ENCODE results near the gene ENAH.
A peak's percentile ranks its signal among the peaks of the same experiment; 100 is the strongest.
"Not testable (repeated sequence)": the region's sequence is repeated elsewhere in the genome, so short reads cannot be mapped to it uniquely, and the experiment has no call there.

The ENAH gene

GRCh38 chr1:225670806-225671733 lies 18.1 kb upstream of the ENAH start:
- H3K36me3 ChIP-seq (ENCODE audit: control insufficient read depth, insufficient read depth, low read length): no peaks in the 10 kb centered on the region
- no peaks in the 10 kb centered on the region for H3K9me3 ChIP-seq (ENCODE audit: control insufficient read depth, insufficient read depth, low read length)
- H3K4me3 ChIP-seq (ENCODE audit: low read depth, low read length): no peak overlapping the region
- no peaks in the 10 kb centered on the region for H3K27me3 ChIP-seq (ENCODE audit: control insufficient read depth, insufficient read depth, low read length)
- H3K27ac ChIP-seq (ENCODE audit: low read depth, low read length): no peak overlapping the region
- no peaks in the 10 kb centered on the region for H3K4me1 ChIP-seq (ENCODE audit: control insufficient read depth, insufficient read depth, low read length)
- no peak overlapping the region for H3K9ac ChIP-seq (ENCODE audit: low read depth, low read length)

DNA sequence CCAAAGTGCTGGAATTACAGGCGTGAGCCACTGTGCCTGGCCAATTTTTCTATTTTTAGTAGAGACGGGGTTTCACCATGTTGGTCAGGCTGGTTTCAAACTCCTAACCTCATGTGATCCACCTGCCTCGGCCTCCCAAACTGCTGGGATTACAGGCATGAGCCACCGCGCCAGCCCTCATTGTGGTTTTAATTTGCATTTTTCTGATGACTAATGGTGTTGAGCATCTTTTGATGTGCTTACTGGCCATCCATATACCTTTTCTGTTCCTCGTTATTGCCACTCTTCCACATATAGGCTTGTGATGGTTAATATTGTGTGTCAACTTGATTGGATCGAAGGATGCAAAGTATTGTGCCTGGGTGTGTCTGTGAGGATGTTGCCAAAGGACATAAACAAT lies 17.4 kb upstream of the ENAH start:
- Histone ChIP-seq H3K9me3 (ENCODE audit: control insufficient read depth, insufficient read depth, low read length) (no peaks in the 10 kb centered on the region), H3K4me1 (ENCODE audit: control insufficient read depth, insufficient read depth, low read length) (no peaks in the 10 kb centered on the region), H3K27ac (ENCODE audit: low read depth, low read length) (no peak overlapping the region), H3K4me3 (ENCODE audit: low read depth, low read length) (no peak overlapping the region), H3K27me3 (ENCODE audit: control insufficient read depth, insufficient read depth, low read length) (no peaks in the 10 kb centered on the region), H3K36me3 (ENCODE audit: control insufficient read depth, insufficient read depth, low read length) (no peaks in the 10 kb centered on the region), H3K9ac (ENCODE audit: low read depth, low read length) (no peak overlapping the region)

DNA sequence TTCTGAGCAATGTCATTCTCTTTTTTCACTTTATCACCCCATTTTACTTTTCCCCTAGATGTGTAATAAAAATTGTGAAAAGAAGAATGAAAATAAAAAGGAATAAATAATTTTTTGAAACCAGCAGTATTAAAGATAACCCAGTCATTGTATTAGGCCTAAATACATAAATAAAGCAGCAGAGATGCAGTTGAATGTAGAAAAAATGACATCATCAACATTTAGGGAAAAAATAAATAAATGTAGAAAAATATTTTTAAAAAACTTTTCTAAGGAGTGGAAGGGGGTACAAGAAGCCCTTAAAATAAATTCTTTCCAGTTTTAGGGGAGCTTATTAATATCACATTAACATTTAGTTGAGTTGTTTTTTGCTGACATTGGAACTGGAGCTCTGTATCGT lies 15.3 kb upstream of the ENAH start:
- Histone ChIP-seq H3K9me3 (ENCODE audit: control insufficient read depth, insufficient read depth, low read length) (no peaks in the 10 kb centered on the region), H3K4me3 (ENCODE audit: low read depth, low read length) (no peak overlapping the region), H3K27ac (ENCODE audit: low read depth, low read length) (no peak overlapping the region), H3K27me3 (ENCODE audit: control insufficient read depth, insufficient read depth, low read length) (no peaks in the 10 kb centered on the region), H3K36me3 (ENCODE audit: control insufficient read depth, insufficient read depth, low read length) (no peaks in the 10 kb centered on the region), H3K9ac (ENCODE audit: low read depth, low read length) (no peak overlapping the region), H3K4me1 (ENCODE audit: control insufficient read depth, insufficient read depth, low read length) (no peaks in the 10 kb centered on the region)

GRCh38 chr1:225667362-225667761 lies 14.4 kb upstream of the ENAH start:
- Histone ChIP-seq H3K27ac (ENCODE audit: low read depth, low read length) (no peak overlapping the region), H3K9me3 (ENCODE audit: control insufficient read depth, insufficient read depth, low read length) (no peaks in the 10 kb centered on the region), H3K27me3 (ENCODE audit: control insufficient read depth, insufficient read depth, low read length) (no peaks in the 10 kb centered on the region), H3K4me1 (ENCODE audit: control insufficient read depth, insufficient read depth, low read length) (no peaks in the 10 kb centered on the region), H3K36me3 (ENCODE audit: control insufficient read depth, insufficient read depth, low read length) (no peaks in the 10 kb centered on the region), H3K9ac (ENCODE audit: low read depth, low read length) (no peak overlapping the region), H3K4me3 (ENCODE audit: low read depth, low read length) (no peak overlapping the region)

- Histone ChIP-seq H3K9ac (ENCODE audit: low read depth, low read length) (no peak overlapping the region), H3K36me3 (ENCODE audit: control insufficient read depth, insufficient read depth, low read length) (no peaks in the 10 kb centered on the region), H3K4me1 (ENCODE audit: control insufficient read depth, insufficient read depth, low read length) (no peaks in the 10 kb centered on the region), H3K27ac (ENCODE audit: low read depth, low read length) (no peak overlapping the region), H3K4me3 (ENCODE audit: low read depth, low read length) (no peak overlapping the region), H3K9me3 (ENCODE audit: control insufficient read depth, insufficient read depth, low read length) (no peaks in the 10 kb centered on the region), H3K27me3 (ENCODE audit: control insufficient read depth, insufficient read depth, low read length) (no peaks in the 10 kb centered on the region)
These were observed 13.6 kb upstream of the ENAH start for GRCh38 chr1:225666495-225666894.

GRCh38 chr1:225664762-225665161 lies 11.8 kb upstream of the ENAH start:
- Histone ChIP-seq H3K4me3 (ENCODE audit: low read depth, low read length) (no peak overlapping the region), H3K9ac (ENCODE audit: low read depth, low read length) (no peak overlapping the region), H3K4me1 (ENCODE audit: control insufficient read depth, insufficient read depth, low read length) (no peaks in the 10 kb centered on the region), H3K27ac (ENCODE audit: low read depth, low read length) (no peak overlapping the region), H3K9me3 (ENCODE audit: control insufficient read depth, insufficient read depth, low read length) (no peaks in the 10 kb centered on the region), H3K27me3 (ENCODE audit: control insufficient read depth, insufficient read depth, low read length) (no peaks in the 10 kb centered on the region), H3K36me3 (ENCODE audit: control insufficient read depth, insufficient read depth, low read length) (no peaks in the 10 kb centered on the region)

DNA sequence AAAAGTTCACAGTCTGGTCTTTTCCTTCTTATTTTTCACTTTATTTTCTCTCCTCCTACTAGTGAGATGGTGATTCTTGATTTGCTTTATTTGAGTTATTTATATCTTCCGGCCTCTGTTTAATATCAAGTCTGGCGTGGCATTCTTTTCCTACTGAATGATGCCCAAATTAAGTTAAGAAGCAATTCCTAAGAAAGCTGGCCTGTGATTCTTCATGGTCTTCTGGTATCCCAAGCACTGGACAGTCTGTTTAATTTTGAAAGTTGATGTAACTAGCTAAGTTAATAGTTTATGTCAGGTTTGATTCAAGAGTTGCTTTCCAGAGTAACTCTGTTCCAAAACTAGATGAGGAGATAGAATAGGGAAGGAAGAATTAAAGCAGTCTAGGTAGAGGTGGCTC lies 9.2 kb upstream of the ENAH start:
- H3K36me3 ChIP-seq (ENCODE audit: control insufficient read depth, insufficient read depth, low read length): no peaks in the 10 kb centered on the region
- no peaks in the 10 kb centered on the region for H3K27me3 ChIP-seq (ENCODE audit: control insufficient read depth, insufficient read depth, low read length)
- no peak overlapping the region for H3K9ac ChIP-seq (ENCODE audit: low read depth, low read length)
- H3K4me1 ChIP-seq (ENCODE audit: control insufficient read depth, insufficient read depth, low read length): no peaks in the 10 kb centered on the region
- H3K4me3 ChIP-seq (ENCODE audit: low read depth, low read length): no peak overlapping the region
- no peaks in the 10 kb centered on the region for H3K9me3 ChIP-seq (ENCODE audit: control insufficient read depth, insufficient read depth, low read length)
- no peak overlapping the region for H3K27ac ChIP-seq (ENCODE audit: low read depth, low read length)

GRCh38 chr1:225660544-225660946 lies 7.6 kb upstream of the ENAH start:
- Histone ChIP-seq H3K9me3 (ENCODE audit: control insufficient read depth, insufficient read depth, low read length) (no peaks in the 10 kb centered on the region), H3K27me3 (ENCODE audit: control insufficient read depth, insufficient read depth, low read length) (no peaks in the 10 kb centered on the region), H3K36me3 (ENCODE audit: control insufficient read depth, insufficient read depth, low read length) (no peaks in the 10 kb centered on the region), H3K4me1 (ENCODE audit: control insufficient read depth, insufficient read depth, low read length) (0 out of 2 replicates have a peak, but pooled peaks cover 2% of the 10 kb centered on the region), H3K9ac (ENCODE audit: low read depth, low read length) (no peak overlapping the region), H3K4me3 (ENCODE audit: low read depth, low read length) (no peak overlapping the region), H3K27ac (ENCODE audit: low read depth, low read length) (no peak overlapping the region)

DNA sequence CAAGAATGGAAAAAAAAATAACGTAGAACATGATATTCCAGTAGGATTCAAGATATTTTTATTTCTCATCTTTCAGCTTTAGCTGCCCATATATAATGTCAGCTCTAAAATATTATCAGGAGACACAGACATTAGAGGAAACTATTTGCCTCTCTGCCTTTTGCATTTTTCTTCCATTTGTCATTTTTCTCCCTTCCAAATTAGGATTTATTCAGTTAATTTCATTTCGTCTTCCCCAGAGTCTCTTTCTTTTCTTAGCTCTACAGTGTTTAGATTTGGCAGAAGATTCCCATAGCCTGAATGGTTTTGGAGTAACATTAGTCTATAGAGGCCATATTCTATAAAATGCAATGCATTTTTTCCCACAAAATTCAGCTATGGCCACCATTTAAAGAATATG lies 5.1 kb upstream of the ENAH start:
- Histone ChIP-seq H3K27me3 (ENCODE audit: control insufficient read depth, insufficient read depth, low read length) (no peaks in the 10 kb centered on the region), H3K9me3 (ENCODE audit: control insufficient read depth, insufficient read depth, low read length) (no peaks in the 10 kb centered on the region), H3K4me3 (ENCODE audit: low read depth, low read length) (no peak overlapping the region), H3K27ac (ENCODE audit: low read depth, low read length) (no peak overlapping the region), H3K36me3 (ENCODE audit: control insufficient read depth, insufficient read depth, low read length) (no peaks in the 10 kb centered on the region), H3K4me1 (ENCODE audit: control insufficient read depth, insufficient read depth, low read length) (peaks cover 13% of the 10 kb centered on the region; the same call in 1 of the 2 replicates), H3K9ac (ENCODE audit: low read depth, low read length) (no peak overlapping the region)

DNA sequence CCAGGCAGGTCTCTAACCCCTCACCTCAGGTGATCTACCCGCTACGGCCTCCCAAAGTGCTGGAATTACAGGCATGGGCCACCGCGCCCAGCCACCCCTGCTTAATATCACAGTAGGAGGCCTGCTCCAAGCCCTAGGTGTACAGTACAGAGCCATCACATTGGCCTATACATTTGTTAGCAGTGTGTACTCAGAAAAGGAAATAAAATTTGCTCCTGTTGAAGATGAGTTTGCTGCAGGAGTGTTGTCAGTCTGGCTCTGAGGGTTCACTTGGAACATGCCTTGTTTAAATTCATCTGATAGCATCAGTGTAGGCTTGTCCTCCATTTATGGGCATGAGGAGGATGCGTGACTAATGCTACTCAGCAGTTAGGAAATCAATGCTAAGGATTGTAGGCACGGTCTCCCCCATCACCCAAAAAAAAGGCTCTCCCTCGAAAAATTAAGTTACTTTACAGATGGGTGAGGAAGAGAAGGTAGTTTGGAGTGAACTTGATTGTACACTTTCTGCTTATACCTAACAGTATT lies 4.6 kb upstream of the ENAH start:
- Histone ChIP-seq H3K9me3 (ENCODE audit: control insufficient read depth, insufficient read depth, low read length) (no peaks in the 10 kb centered on the region), H3K27me3 (ENCODE audit: control insufficient read depth, insufficient read depth, low read length) (no peaks in the 10 kb centered on the region), H3K9ac (ENCODE audit: low read depth, low read length) (no peak overlapping the region), H3K4me1 (ENCODE audit: control insufficient read depth, insufficient read depth, low read length) (peaks cover 13% of the 10 kb centered on the region; the same call in 1 of the 2 replicates), H3K27ac (ENCODE audit: low read depth, low read length) (no peak overlapping the region), H3K4me3 (ENCODE audit: low read depth, low read length) (no peak overlapping the region), H3K36me3 (ENCODE audit: control insufficient read depth, insufficient read depth, low read length) (no peaks in the 10 kb centered on the region)

DNA sequence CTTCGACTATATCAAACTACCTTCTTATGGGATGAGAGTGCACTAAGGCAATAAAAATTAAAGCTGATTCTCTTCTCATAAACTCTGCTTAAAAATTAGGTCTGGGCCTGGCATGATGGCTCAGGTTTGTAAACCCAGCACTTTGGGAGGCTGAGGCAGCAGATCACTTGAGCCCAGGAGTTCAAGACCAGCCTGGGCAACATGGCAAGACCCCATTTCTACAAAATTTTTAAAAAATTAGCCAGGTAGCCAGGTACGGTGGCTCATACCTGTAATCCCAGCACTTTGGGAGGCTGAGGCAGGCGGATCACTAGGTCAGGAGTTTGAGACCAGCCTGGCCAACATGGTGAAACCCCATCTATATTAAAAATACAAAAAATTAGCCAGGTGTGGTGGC lies 3.3 kb upstream of the ENAH start:
- not testable (repeated sequence) for H3K36me3 ChIP-seq (ENCODE audit: control insufficient read depth, insufficient read depth, low read length); H3K9me3 ChIP-seq (ENCODE audit: control insufficient read depth, insufficient read depth, low read length); H3K9ac ChIP-seq (ENCODE audit: low read depth, low read length); H3K27me3 ChIP-seq (ENCODE audit: control insufficient read depth, insufficient read depth, low read length); H3K4me3 ChIP-seq (ENCODE audit: low read depth, low read length)
- Histone ChIP-seq H3K27ac (ENCODE audit: low read depth, low read length) (peak overlapping the region; percentile 47), H3K4me1 (ENCODE audit: control insufficient read depth, insufficient read depth, low read length) (peaks cover 13% of the 10 kb centered on the region; the same call in 1 of the 2 replicates)
